ENCODE measurements around the gene NRG2.

Gene NRG2
- long read RNA-seq: 0 reads

- TF ChIP-seq POLR2AphosphoS5 (IDR thresholded peaks at IDR 0.05; ENCODE audit: low read depth): no peak
- no peak within 1 kb of the TSS for H3K27ac ChIP-seq (replicated peaks)
- H3K27me3 ChIP-seq (ENCODE audit: insufficient read depth, poor library complexity, severe bottlenecking): peaks cover 12% of the 10 kb centered on the region
- peak within 1 kb of the TSS; percentile 43 for H3K4me3 ChIP-seq (replicated peaks; ENCODE audit: insufficient read depth, low read length)
- peak in 1 of 2 experiments; percentile 7 for DNase-seq (ENCODE audit: low read depth in 1 of 2, low spot score in 1 of 2)
Measured at GRCh38 chr5:140042643-140043507, at the start of gene NRG2. Gene NRG2 (minus strand): TSS chr5:140043299.

GRCh38 chr5:140090251-140090650 lies 47.2 kb upstream of the NRG2 start:
- H3K27me3 ChIP-seq (ENCODE audit: insufficient read depth, poor library complexity, severe bottlenecking): no peaks in the 10 kb centered on the region
- no peak for DNase-seq (ENCODE audit: low read depth in 1 of 2, low spot score in 1 of 2)
- H3K4me3 ChIP-seq (replicated peaks; ENCODE audit: insufficient read depth, low read length): no peak overlapping the region
- no peak overlapping the region for H3K27ac ChIP-seq (replicated peaks)
- no peak for TF ChIP-seq SPI1 (IDR thresholded peaks at IDR 0.05; ENCODE audit: borderline replicate concordance, low read depth)
- TF ChIP-seq CTCF (IDR thresholded peaks at IDR 0.05; ENCODE audit: insufficient read depth, low read length): no peak
- no peak for TF ChIP-seq REST (IDR thresholded peaks at IDR 0.05; ENCODE audit: insufficient replicate concordance, low read depth)
- no peak for TF ChIP-seq GABPA (IDR thresholded peaks at IDR 0.05; ENCODE audit: low read depth)
- TF ChIP-seq POLR2AphosphoS5 (IDR thresholded peaks at IDR 0.05; ENCODE audit: low read depth): no peak

- TF ChIP-seq SPI1 (IDR thresholded peaks at IDR 0.05; ENCODE audit: borderline replicate concordance, low read depth): no peak
- no peak for TF ChIP-seq CTCF (IDR thresholded peaks at IDR 0.05; ENCODE audit: insufficient read depth, low read length)
- no peak for TF ChIP-seq GABPA (IDR thresholded peaks at IDR 0.05; ENCODE audit: low read depth)
- no peak for TF ChIP-seq POLR2AphosphoS5 (IDR thresholded peaks at IDR 0.05; ENCODE audit: low read depth)
- no peak for TF ChIP-seq REST (IDR thresholded peaks at IDR 0.05; ENCODE audit: insufficient replicate concordance, low read depth)
- Histone ChIP-seq H3K27ac (replicated peaks) (no peak overlapping the region), H3K4me3 (replicated peaks; ENCODE audit: insufficient read depth, low read length) (no peak overlapping the region), H3K27me3 (ENCODE audit: insufficient read depth, poor library complexity, severe bottlenecking) (no peaks in the 10 kb centered on the region)
- DNase-seq (ENCODE audit: low read depth in 1 of 2, low spot score in 1 of 2): no peak
Measured at GRCh38 chr5:140084541-140084940, 41.4 kb upstream of the NRG2 start.

- Histone ChIP-seq H3K27me3 (ENCODE audit: insufficient read depth, poor library complexity, severe bottlenecking) (no peaks in the 10 kb centered on the region), H3K4me3 (replicated peaks; ENCODE audit: insufficient read depth, low read length) (no peak overlapping the region), H3K27ac (replicated peaks) (no peak overlapping the region)
- DNase-seq (ENCODE audit: low read depth in 1 of 2, low spot score in 1 of 2): no peak
- TF ChIP-seq REST (IDR thresholded peaks at IDR 0.05; ENCODE audit: insufficient replicate concordance, low read depth) (no peak), SPI1 (IDR thresholded peaks at IDR 0.05; ENCODE audit: borderline replicate concordance, low read depth) (no peak), POLR2AphosphoS5 (IDR thresholded peaks at IDR 0.05; ENCODE audit: low read depth) (no peak), GABPA (IDR thresholded peaks at IDR 0.05; ENCODE audit: low read depth) (no peak), CTCF (IDR thresholded peaks at IDR 0.05; ENCODE audit: insufficient read depth, low read length) (no peak)
Measured at GRCh38 chr5:140083650-140084049, 40.6 kb upstream of the NRG2 start.

All from HL-60 (cell line).